Fibroblast of lung (primary cell): ENCODE data around the gene ITPRID1.

ENCODE experiments used
- CTCF ChIP-seq, 2 donors: IDR thresholded peaks in 1 of 2; conservative IDR thresholded peaks in 1 of 2; 1 replicate in 1 of 2; 2 replicates in 1 of 2; pipeline ENCODE4 v1.5.1; 2011 to 2012; ENCODE audit warnings: low read length in 2 of 2, control low read depth in 1 of 2, inconsistent platforms in 1 of 2, low read depth in 1 of 2, mild to moderate bottlenecking in 1 of 2
- EZH2 ChIP-seq: IDR thresholded peaks from 2 replicates; pipeline ENCODE4 v1.5.1; 2012; ENCODE audit warnings: low read length, control low read depth, mild to moderate bottlenecking; ENCODE audit errors: missing control alignments

DNA sequence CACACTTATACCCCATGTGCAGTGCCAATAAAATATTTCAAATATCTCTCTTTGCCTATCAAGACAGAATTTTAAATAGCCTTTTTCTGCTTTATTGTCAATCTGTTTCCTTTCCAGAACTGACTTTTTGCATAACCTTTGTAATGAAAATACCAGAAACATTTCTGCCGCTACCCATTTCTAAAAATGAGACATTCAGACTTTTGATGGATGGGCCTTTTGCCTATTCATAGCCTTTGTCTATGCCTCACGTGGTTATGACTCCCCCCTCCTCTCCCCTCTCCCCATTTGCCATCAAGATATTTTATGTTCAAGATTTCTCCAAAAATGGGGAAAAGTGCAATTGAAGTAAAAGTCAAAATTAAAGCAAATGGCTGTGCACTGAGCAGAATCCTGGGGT is 179.0 kb downstream of the ITPRID1 start:
- TF ChIP-seq CTCF (conservative IDR thresholded peaks at IDR 0.05 in 1 of 2, IDR thresholded peaks at IDR 0.05 in 1 of 2; ENCODE audit: low read depth in 1 of 2, low read length in 2 of 2) (no peak), EZH2 (no peak)
